HepG2 (cell line): ENCODE measurements around the gene NAA15.

Experiments used
- ADNP ChIP-seq: sonication (generic); formaldehyde crosslinking; IDR thresholded peaks from 2 replicates; pipeline ENCODE4 v1.4.0; 2020; ENCODE audit warnings: missing genetic modification reagents
- CTCF ChIP-seq: sonication (generic); formaldehyde crosslinking; IDR thresholded peaks from 2 replicates; pipeline ENCODE4 v1.5.0; 2020; ENCODE audit warnings: mild to moderate bottlenecking, missing genetic modification reagents, moderate library complexity
- EZH2 ChIP-seq: conservative IDR thresholded peaks from 2 replicates; pipeline ENCODE4 v1.6.1; 2012; ENCODE audit warnings: mild to moderate bottlenecking, low read depth, low read length, moderate library complexity
- GATAD2A ChIP-seq: IDR thresholded peaks from 2 replicates; pipeline ENCODE4 v1.6.1; 2016
- HMG20B ChIP-seq: conservative IDR thresholded peaks from 2 replicates; pipeline ENCODE4 v1.6.1; 2016; ENCODE audit warnings: missing genetic modification reagents, missing compliant biosample characterization
- MAX ChIP-seq: IDR thresholded peaks from 2 replicates; pipeline ENCODE4 v1.6.1; 2012; ENCODE audit warnings: inconsistent platforms
- PATZ1 ChIP-seq: sonication (generic); formaldehyde crosslinking; IDR thresholded peaks from 2 replicates; pipeline ENCODE4 v1.4.0; 2020; ENCODE audit warnings: missing genetic modification reagents
- POLR2AphosphoS5 ChIP-seq: IDR thresholded peaks from 2 replicates; pipeline ENCODE4 v1.6.1; 2012; ENCODE audit warnings: low read depth, low read length
- U2AF1 ChIP-seq: fragments of 200-400 bp; formaldehyde crosslinking; optimal IDR thresholded peaks from 2 replicates; pipeline ENCODE3; 2017; ENCODE audit warnings: mild to moderate bottlenecking, low read depth, low read length
- YY1 ChIP-seq: IDR thresholded peaks from 2 replicates; pipeline ENCODE4 v1.6.1; 2011; ENCODE audit warnings: low read length, low read depth, moderate library complexity, mild to moderate bottlenecking; ENCODE audit not compliant: insufficient read depth, insufficient replicate concordance
- ZFP37 ChIP-seq: sonication (generic); formaldehyde crosslinking; IDR thresholded peaks from 2 replicates; pipeline ENCODE4 v1.4.0; 2020; ENCODE audit warnings: missing genetic modification reagents, borderline replicate concordance
- ZNF816 ChIP-seq: sonication (generic); formaldehyde crosslinking; IDR thresholded peaks from 2 replicates; pipeline ENCODE4 v1.8.0; 2022; ENCODE audit warnings: missing genetic modification reagents, mild to moderate bottlenecking, borderline replicate concordance

- TF ChIP-seq MAX (no peak), EZH2 (no peak), YY1 (no peak), HMG20B (CRISPR knock-in tag) (no peak), POLR2AphosphoS5 (no peak), ADNP (CRISPR knock-in tag) (no peak), CTCF (CRISPR knock-in tag) (no peak), ZNF816 (CRISPR knock-in tag) (no peak), GATAD2A (CRISPR knock-in tag) (no peak), PATZ1 (CRISPR knock-in tag) (no peak), ZFP37 (CRISPR knock-in tag) (no peak), U2AF1 (no peak)
Observed at GRCh38 chr4:139273835-139274234, 27.5 kb upstream of the NAA15 start.
